SK-N-SH treated with all-trans-retinoic acid at 6 μM for 48 hours (cell line): Measurements from ENCODE around the gene DOK6.

Experiments used
- ARNTL ChIP-seq: fragments of 450-650 bp; formaldehyde crosslinking; IDR thresholded peaks from 2 replicates; pipeline ENCODE4 v1.5.0; 2020; ENCODE audit warnings: low read depth, mild to moderate bottlenecking, moderate library complexity, borderline replicate concordance
- CSRNP3 ChIP-seq: fragments of 250-450 bp; sonication (Bioruptor Pico); IDR thresholded peaks from 2 replicates; pipeline ENCODE4 v1.5.1; 2021; ENCODE audit warnings: mild to moderate bottlenecking, moderate library complexity
- GLIS3 ChIP-seq: fragments of 250-450 bp; sonication (Bioruptor Pico); IDR thresholded peaks from 2 replicates; pipeline ENCODE4 v1.5.0; 2020; ENCODE audit warnings: mild to moderate bottlenecking, moderate library complexity
- SNAI2 ChIP-seq: fragments of 250-450 bp; sonication (Bioruptor Pico); IDR thresholded peaks from 2 replicates; pipeline ENCODE4 v1.5.0; 2020; ENCODE audit warnings: mild to moderate bottlenecking, moderate library complexity

- TF ChIP-seq SNAI2 (CRISPR knock-in tag) (no peak), ARNTL (CRISPR knock-in tag) (no peak), CSRNP3 (CRISPR knock-in tag) (no peak), GLIS3 (no peak)
Observed at GRCh38 chr18:69655816-69656215, 255.1 kb downstream of the DOK6 start.
